Measurements from ENCODE around the gene DUSP10. TPM values are rescaled to one million over a fixed set of nuclear protein-coding genes. Genes with fewer than 3 reads are reported as not detected.

DUSP10 gene
- total RNA-seq, 1 experiment from 2014 or later, result 1.7 TPM

DNA sequence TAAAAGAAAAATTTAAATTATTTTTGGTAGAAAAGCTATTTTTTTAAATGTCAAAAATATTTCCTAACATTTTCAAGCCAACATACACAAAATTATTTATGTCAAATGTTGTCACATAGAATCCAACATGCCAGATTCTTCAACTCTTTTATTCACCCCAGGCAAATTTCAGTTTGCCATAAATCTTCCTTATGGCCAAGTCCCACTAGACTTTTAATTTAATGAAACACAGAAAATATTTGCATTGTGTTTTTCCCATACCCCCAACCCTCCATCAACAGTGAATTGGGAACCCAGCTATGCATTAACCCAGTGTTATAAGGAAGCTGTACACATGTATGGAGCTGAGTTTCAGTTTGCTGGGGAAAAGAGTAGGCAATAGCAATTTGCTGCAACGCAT is 41.4 kb downstream of the DUSP10 start:
- Histone ChIP-seq H3K36me3 (ENCODE audit: control insufficient read depth in 1 of 2, insufficient read depth in 2 of 2, low read length in 2 of 2) (no peaks in the 10 kb centered on the region), H4K20me1 (ENCODE audit: insufficient read depth) (no peaks in the 10 kb centered on the region), H3K9me2 (ENCODE audit: insufficient read depth) (no peaks in the 10 kb centered on the region), H3K9me3 (ENCODE audit: control insufficient read depth in 1 of 2, insufficient read depth in 1 of 2, low read depth in 1 of 2, low read length in 2 of 2) (no peaks in the 10 kb centered on the region), H2AFZ (ENCODE audit: low read depth, low read length, poor library complexity, severe bottlenecking) (no peak overlapping the region), H3K9ac (ENCODE audit: low read length) (no peak overlapping the region), H3K4me2 (ENCODE audit: low read length) (no peak overlapping the region), H3K4me3 (replicated peaks in 1 of 2; ENCODE audit: low read depth in 1 of 2, low read length in 2 of 2) (no peak overlapping the region), H3K79me2 (ENCODE audit: insufficient read depth, low read length) (no peaks in the 10 kb centered on the region), H3K27me3 (ENCODE audit: insufficient read depth, low read length) (no peaks in the 10 kb centered on the region), H3K4me1 (ENCODE audit: control insufficient read depth in 1 of 2, insufficient read depth in 2 of 2, low read length in 2 of 2) (no peaks in the 10 kb centered on the region), H3K27ac (ENCODE audit: low read depth, low read length) (no peak overlapping the region)
- ChIA-PET RAD21 (ENCODE audit: low non-redundant PET in 1 of 2, low total read pairs in 2 of 2, uncharacterized antibody in 2 of 2, unreplicated experiment in 2 of 2) (no interaction called here), CTCF (no interaction called here), POLR2A (no interaction called here)
- ATAC-seq, result no peak
- no peak for DNase-seq (ENCODE audit: low read depth, low spot score)
- intact Hi-C loops (cut with micrococcal nuclease), result no loop called here
- TF ChIP-seq RAD21 (IDR thresholded peaks at IDR 0.05; ENCODE audit: low read depth), result no peak
- TF ChIP-seq SRF (IDR thresholded peaks at IDR 0.05; ENCODE audit: low read depth), result no peak
- TF ChIP-seq SP1 (IDR thresholded peaks at IDR 0.05; ENCODE audit: low read depth), result no peak
- no peak for TF ChIP-seq ELF1 (IDR thresholded peaks at IDR 0.05; ENCODE audit: borderline replicate concordance, low read depth)
- TF ChIP-seq, protein P1, sequence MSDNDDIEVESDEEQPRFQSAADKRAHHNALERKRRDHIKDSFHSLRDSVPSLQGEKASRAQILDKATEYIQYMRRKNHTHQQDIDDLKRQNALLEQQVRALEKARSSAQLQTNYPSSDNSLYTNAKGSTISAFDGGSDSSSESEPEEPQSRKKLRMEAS (IDR thresholded peaks at IDR 0.05), result no peak
- TF ChIP-seq CTCF (IDR thresholded peaks at IDR 0.05 in 2 of 3, conservative IDR thresholded peaks at IDR 0.05 in 1 of 3; ENCODE audit: borderline replicate concordance in 1 of 3, insufficient read depth in 1 of 3, low read depth in 2 of 3, low read length in 2 of 3), result no peak
- TF ChIP-seq REST (IDR thresholded peaks at IDR 0.05; ENCODE audit: low read depth), result no peak
- TF ChIP-seq EZH2phosphoT487 (IDR thresholded peaks at IDR 0.05; ENCODE audit: borderline replicate concordance), result no peak
- no peak for TF ChIP-seq SIN3A (IDR thresholded peaks at IDR 0.05; ENCODE audit: low read depth)
- TF ChIP-seq ATF3 (IDR thresholded peaks at IDR 0.05), result no peak
- TF ChIP-seq EZH2 (IDR thresholded peaks at IDR 0.05), result no peak
- no TSS peak for BruUV-seq (replicated peaks)

Data from HCT116 (cell line).